ENCODE data around the gene FAM210A.

GRCh38 chr18:13660510-13660909 lies 65.8 kb downstream of the FAM210A start:
- TF ChIP-seq CTCF (IDR thresholded peaks at IDR 0.05) (no peak), USF2 (CRISPR knock-in tag; IDR thresholded peaks at IDR 0.05) (no peak), ARID4B (CRISPR knock-in tag; IDR thresholded peaks at IDR 0.05; ENCODE audit: borderline replicate concordance) (no peak), ZNF219 (CRISPR knock-in tag; IDR thresholded peaks at IDR 0.05; ENCODE audit: borderline replicate concordance) (no peak), JUN (CRISPR knock-in tag; IDR thresholded peaks at IDR 0.05) (no peak), PRDM15 (CRISPR knock-in tag; IDR thresholded peaks at IDR 0.05) (no peak), FOXP4 (CRISPR knock-in tag; IDR thresholded peaks at IDR 0.05) (no peak), USF1 (CRISPR knock-in tag; IDR thresholded peaks at IDR 0.05) (no peak), FOXK1 (CRISPR knock-in tag; IDR thresholded peaks at IDR 0.05) (no peak), ATF3 (CRISPR knock-in tag; conservative IDR thresholded peaks at IDR 0.05) (no peak), ESRRA (CRISPR knock-in tag; IDR thresholded peaks at IDR 0.05; ENCODE audit: borderline replicate concordance) (no peak), NR2C2 (CRISPR knock-in tag; IDR thresholded peaks at IDR 0.05) (no peak)
